ENCODE data around the gene GOLGA3. TPM values are rescaled to one million over a fixed set of nuclear protein-coding genes. Genes with fewer than 3 reads are reported as not detected.
"Not testable (repeated sequence)": the region's sequence is repeated elsewhere in the genome, so short reads cannot be mapped to it uniquely, and the experiment has no call there.

GOLGA3 gene
- total RNA-seq, 1 donor: 21.9 TPM

GRCh38 chr12:132853285-132854092, 24.8 kb upstream of the GOLGA3 start:
- Histone ChIP-seq H3K9me3 (ENCODE audit: low read depth, low read length) (no peaks in the 10 kb centered on the region), H3K4me3 (ENCODE audit: low read length) (no peak overlapping the region), H3K27me3 (ENCODE audit: insufficient read depth, low read length) (no peaks in the 10 kb centered on the region), H3K4me1 (ENCODE audit: insufficient read depth, low read length) (no peaks in the 10 kb centered on the region)

GRCh38 chr12:132852496-132852895, 23.8 kb upstream of the GOLGA3 start:
- H3K4me1 ChIP-seq (ENCODE audit: insufficient read depth, low read length): no peaks in the 10 kb centered on the region
- no peaks in the 10 kb centered on the region for H3K9me3 ChIP-seq (ENCODE audit: low read depth, low read length)
- no peaks in the 10 kb centered on the region for H3K27me3 ChIP-seq (ENCODE audit: insufficient read depth, low read length)
- no peak overlapping the region for H3K4me3 ChIP-seq (ENCODE audit: low read length)

- Histone ChIP-seq H3K4me3 (ENCODE audit: low read length) (no peak overlapping the region), H3K27me3 (ENCODE audit: insufficient read depth, low read length) (no peaks in the 10 kb centered on the region), H3K9me3 (ENCODE audit: low read depth, low read length) (no peaks in the 10 kb centered on the region), H3K4me1 (ENCODE audit: insufficient read depth, low read length) (no peaks in the 10 kb centered on the region)
Measured at GRCh38 chr12:132851465-132851864, 22.8 kb upstream of the GOLGA3 start.

- H3K9me3 ChIP-seq (ENCODE audit: low read depth, low read length): no peaks in the 10 kb centered on the region
- H3K27me3 ChIP-seq (ENCODE audit: insufficient read depth, low read length): no peaks in the 10 kb centered on the region
- H3K4me3 ChIP-seq (ENCODE audit: low read length): no peak overlapping the region
- H3K4me1 ChIP-seq (ENCODE audit: insufficient read depth, low read length): no peaks in the 10 kb centered on the region
Measured at GRCh38 chr12:132850291-132850690, 21.6 kb upstream of the GOLGA3 start.

GRCh38 chr12:132848521-132848920, 19.9 kb upstream of the GOLGA3 start:
- H3K27me3 ChIP-seq (ENCODE audit: insufficient read depth, low read length): no peaks in the 10 kb centered on the region
- H3K4me3 ChIP-seq (ENCODE audit: low read length): no peak overlapping the region
- no peaks in the 10 kb centered on the region for H3K4me1 ChIP-seq (ENCODE audit: insufficient read depth, low read length)
- no peaks in the 10 kb centered on the region for H3K9me3 ChIP-seq (ENCODE audit: low read depth, low read length)

- Histone ChIP-seq H3K4me1 (ENCODE audit: insufficient read depth, low read length) (no peaks in the 10 kb centered on the region), H3K27me3 (ENCODE audit: insufficient read depth, low read length) (no peaks in the 10 kb centered on the region), H3K4me3 (ENCODE audit: low read length) (no peak overlapping the region), H3K9me3 (ENCODE audit: low read depth, low read length) (no peaks in the 10 kb centered on the region)
Measured at GRCh38 chr12:132847363-132848356, 19.0 kb upstream of the GOLGA3 start.

- not testable (repeated sequence) for H3K27me3 ChIP-seq (ENCODE audit: insufficient read depth, low read length); H3K4me3 ChIP-seq (ENCODE audit: low read length); H3K9me3 ChIP-seq (ENCODE audit: low read depth, low read length); H3K4me1 ChIP-seq (ENCODE audit: insufficient read depth, low read length)
Measured at GRCh38 chr12:132844681-132845080, 16.0 kb upstream of the GOLGA3 start.

- H3K4me1 ChIP-seq (ENCODE audit: insufficient read depth, low read length): peaks cover 4% of the 10 kb centered on the region
- H3K9me3 ChIP-seq (ENCODE audit: low read depth, low read length): no peaks in the 10 kb centered on the region
- no peaks in the 10 kb centered on the region for H3K27me3 ChIP-seq (ENCODE audit: insufficient read depth, low read length)
- no peak overlapping the region for H3K4me3 ChIP-seq (ENCODE audit: low read length)
Measured at GRCh38 chr12:132842449-132843045, 13.9 kb upstream of the GOLGA3 start.

GRCh38 chr12:132841151-132841550, 12.5 kb upstream of the GOLGA3 start:
- Histone ChIP-seq H3K27me3 (ENCODE audit: insufficient read depth, low read length) (no peaks in the 10 kb centered on the region), H3K9me3 (ENCODE audit: low read depth, low read length) (no peaks in the 10 kb centered on the region), H3K4me1 (ENCODE audit: insufficient read depth, low read length) (peaks cover 4% of the 10 kb centered on the region), H3K4me3 (ENCODE audit: low read length) (no peak overlapping the region)

GRCh38 chr12:132840536-132840935, 11.9 kb upstream of the GOLGA3 start:
- Histone ChIP-seq H3K27me3 (ENCODE audit: insufficient read depth, low read length) (no peaks in the 10 kb centered on the region), H3K4me3 (ENCODE audit: low read length) (no peak overlapping the region), H3K9me3 (ENCODE audit: low read depth, low read length) (no peaks in the 10 kb centered on the region), H3K4me1 (ENCODE audit: insufficient read depth, low read length) (peaks cover 4% of the 10 kb centered on the region)

GRCh38 chr12:132839558-132840235, 11.0 kb upstream of the GOLGA3 start:
- no peak overlapping the region for H3K4me3 ChIP-seq (ENCODE audit: low read length)
- H3K27me3 ChIP-seq (ENCODE audit: insufficient read depth, low read length): no peaks in the 10 kb centered on the region
- peaks cover 11% of the 10 kb centered on the region for H3K4me1 ChIP-seq (ENCODE audit: insufficient read depth, low read length)
- no peaks in the 10 kb centered on the region for H3K9me3 ChIP-seq (ENCODE audit: low read depth, low read length)

GRCh38 chr12:132838410-132839080, 9.9 kb upstream of the GOLGA3 start:
- no peaks in the 10 kb centered on the region for H3K9me3 ChIP-seq (ENCODE audit: low read depth, low read length)
- H3K27me3 ChIP-seq (ENCODE audit: insufficient read depth, low read length): no peaks in the 10 kb centered on the region
- H3K4me1 ChIP-seq (ENCODE audit: insufficient read depth, low read length): peaks cover 16% of the 10 kb centered on the region
- H3K4me3 ChIP-seq (ENCODE audit: low read length): no peak overlapping the region

GRCh38 chr12:132837693-132838409, 9.2 kb upstream of the GOLGA3 start:
- no peaks in the 10 kb centered on the region for H3K9me3 ChIP-seq (ENCODE audit: low read depth, low read length)
- peaks cover 16% of the 10 kb centered on the region for H3K4me1 ChIP-seq (ENCODE audit: insufficient read depth, low read length)
- H3K4me3 ChIP-seq (ENCODE audit: low read length): no peak overlapping the region
- no peaks in the 10 kb centered on the region for H3K27me3 ChIP-seq (ENCODE audit: insufficient read depth, low read length)

Data from mononuclear cell (primary cell).